GM19395 (cell line): Measurements from ENCODE around the gene TSLP.

Source experiments
- ATAC-seq: cut with Tn5 transposase; IDR thresholded peaks from one replicate; pipeline ENCODE4 v1.9.1; 2021; ENCODE audit warnings: mild to moderate bottlenecking, moderate library complexity; ENCODE audit not compliant: unreplicated experiment

Gene TSLP

DNA sequence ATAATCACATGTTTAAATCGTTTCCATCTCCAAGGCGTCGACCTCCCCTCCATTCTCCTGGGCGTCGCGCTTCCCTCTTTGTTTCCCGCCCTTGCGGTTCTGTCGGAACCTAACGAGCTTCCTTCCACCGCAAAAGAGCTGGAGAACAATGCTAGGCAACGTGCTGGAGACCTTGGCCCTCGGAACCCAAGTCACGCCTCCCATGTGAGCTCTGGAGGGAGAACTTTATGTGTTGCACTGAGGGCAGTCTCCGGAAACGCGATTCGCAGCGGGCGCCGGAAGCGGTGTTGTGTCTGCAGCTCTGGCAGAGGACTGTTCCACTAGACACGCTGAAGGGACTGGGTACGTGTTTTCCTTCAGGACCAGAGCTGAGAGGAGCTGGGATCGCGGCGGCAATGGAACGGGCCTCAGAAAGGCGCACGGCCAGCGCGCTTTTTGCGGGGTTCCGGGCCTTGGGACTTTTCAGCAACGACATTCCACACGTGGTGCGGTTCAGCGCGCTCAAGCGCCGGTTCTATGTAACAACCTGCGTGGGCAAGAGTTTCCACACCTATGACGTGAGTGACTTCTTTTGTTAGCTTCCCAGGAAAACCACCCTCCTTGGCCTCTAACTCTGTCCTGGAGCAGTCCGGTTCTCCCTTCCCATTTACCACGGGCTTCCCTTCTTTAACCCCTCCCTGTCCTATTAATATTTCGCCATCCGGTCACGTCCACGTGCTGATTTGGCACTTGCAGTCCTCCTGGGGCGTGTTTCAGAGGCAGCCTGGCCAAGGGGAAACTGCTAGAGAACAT lies 20.7 kb downstream of the TSLP start, which contains the start of gene WDR36:
WDR36 (plus strand) TSS at position 287 of the 792 bp plus-strand sequence; CDS start at position 396, 109 bp downstream.
- ATAC-seq, result peak; percentile 94

DNA sequence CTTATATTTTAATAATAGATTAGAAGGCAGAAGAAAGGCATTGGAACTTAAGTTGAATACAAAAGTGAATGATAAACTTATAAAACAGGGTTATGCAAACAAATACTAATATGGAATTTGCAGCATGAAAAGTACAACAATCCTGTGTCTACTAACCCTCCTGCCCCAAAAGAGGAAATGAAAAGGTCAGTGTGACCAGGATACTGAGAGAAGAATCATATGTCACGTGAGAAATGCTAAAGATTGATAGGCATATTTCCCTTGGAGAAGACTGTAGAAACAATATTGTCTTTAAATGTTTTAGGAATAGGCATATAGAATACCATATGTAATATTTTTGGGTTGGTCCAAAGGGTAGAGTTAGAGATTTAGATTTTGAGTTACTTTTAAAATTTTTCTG lies 24.5 kb downstream of the TSLP start:
- no peak for ATAC-seq

DNA sequence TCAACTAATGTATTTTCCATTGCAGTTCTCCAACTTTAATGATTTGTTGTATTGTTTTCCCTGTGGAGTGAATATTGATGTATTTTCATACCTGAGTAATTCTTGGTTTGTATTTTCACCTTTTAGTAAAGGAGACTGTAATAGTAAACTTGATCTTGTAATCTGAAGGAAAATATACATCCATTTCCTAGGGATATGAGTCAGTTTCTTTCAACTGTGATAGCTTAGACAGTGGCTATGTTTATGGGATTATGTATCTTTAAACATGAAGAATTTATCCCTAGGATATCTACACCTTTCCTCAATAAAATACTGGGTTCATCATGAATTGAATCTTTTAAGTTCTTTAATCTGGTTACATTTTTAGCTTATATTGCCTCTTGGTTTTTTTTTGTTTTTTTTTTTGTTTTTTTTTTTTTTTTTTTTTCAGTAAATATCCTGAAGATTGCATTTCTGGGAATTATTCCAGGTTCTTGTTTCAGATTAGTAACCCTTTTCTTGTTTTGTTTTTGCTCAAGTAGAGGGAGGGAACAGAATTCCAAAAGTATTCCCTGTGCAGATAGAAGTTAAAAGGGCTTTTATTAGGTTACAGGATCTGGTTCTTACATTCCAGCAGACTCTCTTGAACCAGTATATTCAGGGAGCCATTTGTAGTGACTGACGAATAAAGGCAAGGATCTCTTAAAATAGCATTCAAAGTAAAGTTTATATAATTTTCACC lies 27.7 kb downstream of the TSLP start:
- ATAC-seq, result no peak

GRCh38 chr5:111106320-111106948 lies 34.9 kb downstream of the TSLP start:
- no peak for ATAC-seq

- no peak for ATAC-seq
These were observed 35.9 kb downstream of the TSLP start for GRCh38 chr5:111107371-111107770.

- ATAC-seq, result no peak
These were observed 40.4 kb downstream of the TSLP start for GRCh38 chr5:111111956-111112355.

DNA sequence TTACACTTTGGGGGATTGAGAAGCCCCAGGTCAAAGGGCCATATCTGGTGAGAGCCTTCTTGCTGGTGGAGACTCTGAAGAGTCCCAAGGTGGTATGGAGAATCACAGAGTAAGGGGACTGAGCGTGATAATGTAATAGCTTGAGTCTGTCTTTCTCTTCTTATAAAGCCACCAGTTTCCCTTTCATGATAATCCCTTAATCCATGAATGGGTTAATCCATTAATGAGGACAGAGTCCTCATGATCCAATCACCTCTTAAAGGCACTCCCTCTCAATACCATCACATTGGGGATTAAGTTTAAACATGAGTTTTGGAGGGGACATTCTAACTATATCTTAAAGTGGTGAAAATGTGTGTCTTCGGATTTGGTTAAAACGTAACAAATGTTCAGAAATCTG lies 42.2 kb downstream of the TSLP start:
- ATAC-seq, result no peak

GRCh38 chr5:111115229-111115628 lies 43.7 kb downstream of the TSLP start:
- no peak for ATAC-seq

GRCh38 chr5:111116550-111116949 lies 45.0 kb downstream of the TSLP start:
- no peak for ATAC-seq

- no peak for ATAC-seq
These were observed 45.6 kb downstream of the TSLP start for GRCh38 chr5:111117136-111117535.

DNA sequence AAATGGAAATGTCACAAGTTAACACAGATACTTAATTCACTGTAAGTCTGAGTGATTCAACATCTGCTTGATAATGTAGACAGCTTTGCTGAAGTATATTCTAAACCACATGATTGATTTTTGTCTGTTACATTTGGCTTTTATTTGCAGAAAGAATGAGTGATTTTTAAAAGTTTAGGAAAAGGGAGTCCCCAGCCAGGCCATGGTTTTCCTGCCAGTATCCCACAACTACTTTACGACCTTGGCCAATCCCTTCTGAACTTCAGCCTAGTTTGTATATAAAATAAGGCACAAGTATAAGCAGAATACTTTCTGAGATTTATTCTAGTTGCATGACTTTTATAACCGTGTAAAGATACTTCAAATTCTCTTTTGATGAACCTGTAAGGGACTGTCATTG lies 47.7 kb downstream of the TSLP start:
- ATAC-seq, result no peak

- ATAC-seq, result peak; percentile 44
These were observed 48.3 kb downstream of the TSLP start for GRCh38 chr5:111119856-111120255.

DNA sequence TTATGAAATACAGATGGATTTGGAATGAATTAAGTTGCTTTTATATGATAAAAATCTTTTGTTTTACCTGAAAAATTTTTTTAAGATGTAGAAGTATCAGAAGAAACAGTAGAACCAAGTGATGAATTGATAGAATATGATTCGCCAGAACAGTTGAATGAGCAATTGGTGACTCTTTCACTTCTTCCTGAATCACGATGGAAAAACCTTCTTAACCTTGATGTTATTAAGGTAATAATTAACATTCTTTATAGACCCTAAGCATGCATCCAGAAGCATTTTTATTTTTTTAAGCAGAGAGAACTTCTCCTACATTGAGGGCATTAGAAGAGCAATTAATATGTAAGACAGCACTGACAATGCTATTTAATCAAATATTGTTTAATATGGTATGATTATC lies 49.4 kb downstream of the TSLP start:
- no peak for ATAC-seq

GRCh38 chr5:111121926-111122325 lies 50.4 kb downstream of the TSLP start:
- no peak for ATAC-seq

DNA sequence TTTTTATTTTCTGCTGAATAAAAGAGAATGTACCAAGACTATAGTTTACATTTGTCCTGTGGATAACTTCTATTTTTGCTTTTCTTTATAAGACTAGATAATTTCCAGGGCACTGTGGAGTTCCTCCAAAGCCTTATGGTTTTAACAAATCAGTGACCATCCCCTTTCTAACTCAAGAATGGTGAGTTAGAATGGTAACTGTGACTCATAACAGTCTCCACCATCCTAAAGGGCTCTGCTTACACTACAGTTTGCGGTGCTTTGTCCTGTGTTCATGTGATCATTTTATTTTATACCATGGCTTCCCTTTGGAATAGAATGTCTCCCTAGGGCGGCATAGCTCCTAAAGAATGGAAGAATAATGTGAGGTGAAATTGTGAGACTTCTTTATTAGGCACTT lies 50.9 kb downstream of the TSLP start:
- peak; percentile 64 for ATAC-seq

DNA sequence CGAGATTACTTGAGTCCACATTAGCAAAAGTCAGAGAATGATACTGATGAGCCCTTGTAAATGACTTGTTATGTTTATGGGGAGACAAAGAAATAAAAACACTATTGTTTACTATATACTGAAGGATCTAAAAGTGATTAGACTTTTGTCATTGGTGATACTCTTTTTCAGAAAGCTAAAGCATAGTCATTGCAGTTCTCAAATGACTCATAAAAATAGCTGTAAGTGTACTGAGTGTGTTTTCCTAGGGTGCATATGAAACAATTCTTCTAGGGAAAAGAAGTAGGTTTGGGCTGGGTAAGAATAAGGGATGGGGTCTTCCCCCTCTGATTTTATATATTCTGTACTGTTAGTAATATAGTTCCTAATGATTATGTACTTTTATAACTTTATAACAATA lies 53.3 kb downstream of the TSLP start:
- no peak for ATAC-seq

- ATAC-seq, result no peak
These were observed 55.4 kb downstream of the TSLP start for GRCh38 chr5:111126896-111127295.
